ENCODE data around the gene ADGRA3. TPM values are rescaled to one million over a fixed set of nuclear protein-coding genes. Genes with fewer than 3 reads are reported as not detected.

The ADGRA3 gene
- polyA plus RNA-seq, 1 of the 3 experiments (the other 2 are of a cell fraction) = 11.8 TPM

DNA sequence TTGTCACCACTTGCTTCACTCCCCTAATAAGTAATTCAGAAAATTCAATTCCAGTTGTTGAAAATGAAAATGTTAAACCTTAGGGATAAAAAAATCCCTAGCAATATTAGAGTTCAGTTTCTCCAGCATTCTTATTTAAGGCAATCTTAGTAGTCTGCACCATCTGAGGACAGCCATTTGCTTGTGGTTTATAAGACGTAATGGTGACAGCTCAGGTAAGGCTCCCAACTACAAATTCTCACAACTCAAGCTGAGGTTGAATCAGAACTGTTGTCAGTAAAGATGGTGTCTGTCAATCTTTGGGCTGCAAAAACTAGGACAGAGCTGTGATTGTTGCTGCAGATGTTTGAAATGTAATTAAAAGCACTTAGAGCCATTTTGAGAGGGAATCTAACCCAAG lies 16.3 kb upstream of the ADGRA3 start:
- H3K4me1 ChIP-seq (ENCODE audit: control insufficient read depth in 1 of 2, insufficient read depth in 2 of 2, low read depth in 1 of 2, low read length in 1 of 2) = no peaks in the 10 kb centered on the region
- no peak overlapping the region for H2AFZ ChIP-seq (ENCODE audit: low read depth)
- 6% methylated on average over 1 of the region's 1 CpG for WGBS (ENCODE audit: low lambda C conversion rate)
- H3K9me2 ChIP-seq = no peaks in the 10 kb centered on the region
- CTCF ChIA-PET = interaction anchor here (1.0 kb wide), 1 partner anchor 743 kb away, joined by 3 read pairs; no protein-coding TSS in a partner anchor
- no peak for DNase-seq
- no peaks in the 10 kb centered on the region for H4K20me1 ChIP-seq (ENCODE audit: insufficient read depth)
- H3F3A ChIP-seq (replicated peaks; ENCODE audit: insufficient read depth) = no peaks in the 10 kb centered on the region
- no peak overlapping the region for H3K9ac ChIP-seq
- POLR2A ChIA-PET = no interaction called here
- H3K4me2 ChIP-seq = no peak overlapping the region
- no peaks in the 10 kb centered on the region for H3K27me3 ChIP-seq (ENCODE audit: insufficient read depth)
- no peaks in the 10 kb centered on the region for H3K9me3 ChIP-seq
- H3K4me3 ChIP-seq (ENCODE audit: low read depth in 2 of 2, low read length in 1 of 2) = no peak overlapping the region
- TF ChIP-seq, protein P1, sequence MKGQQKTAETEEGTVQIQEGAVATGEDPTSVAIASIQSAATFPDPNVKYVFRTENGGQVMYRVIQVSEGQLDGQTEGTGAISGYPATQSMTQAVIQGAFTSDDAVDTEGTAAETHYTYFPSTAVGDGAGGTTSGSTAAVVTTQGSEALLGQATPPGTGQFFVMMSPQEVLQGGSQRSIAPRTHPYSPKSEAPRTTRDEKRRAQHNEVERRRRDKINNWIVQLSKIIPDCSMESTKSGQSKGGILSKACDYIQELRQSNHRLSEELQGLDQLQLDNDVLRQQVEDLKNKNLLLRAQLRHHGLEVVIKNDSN (IDR thresholded peaks at IDR 0.05; ENCODE audit: borderline replicate concordance, low read depth) = no peak
- no peaks in the 10 kb centered on the region for H3K36me3 ChIP-seq (replicated peaks in 1 of 2; ENCODE audit: control insufficient read depth in 1 of 2, insufficient read depth in 2 of 2, low read length in 1 of 2)
- H3K79me2 ChIP-seq (ENCODE audit: insufficient read depth) = no peaks in the 10 kb centered on the region
- H3K27ac ChIP-seq (ENCODE audit: low read depth in 2 of 2, low read length in 1 of 2) = no peak overlapping the region

DNA sequence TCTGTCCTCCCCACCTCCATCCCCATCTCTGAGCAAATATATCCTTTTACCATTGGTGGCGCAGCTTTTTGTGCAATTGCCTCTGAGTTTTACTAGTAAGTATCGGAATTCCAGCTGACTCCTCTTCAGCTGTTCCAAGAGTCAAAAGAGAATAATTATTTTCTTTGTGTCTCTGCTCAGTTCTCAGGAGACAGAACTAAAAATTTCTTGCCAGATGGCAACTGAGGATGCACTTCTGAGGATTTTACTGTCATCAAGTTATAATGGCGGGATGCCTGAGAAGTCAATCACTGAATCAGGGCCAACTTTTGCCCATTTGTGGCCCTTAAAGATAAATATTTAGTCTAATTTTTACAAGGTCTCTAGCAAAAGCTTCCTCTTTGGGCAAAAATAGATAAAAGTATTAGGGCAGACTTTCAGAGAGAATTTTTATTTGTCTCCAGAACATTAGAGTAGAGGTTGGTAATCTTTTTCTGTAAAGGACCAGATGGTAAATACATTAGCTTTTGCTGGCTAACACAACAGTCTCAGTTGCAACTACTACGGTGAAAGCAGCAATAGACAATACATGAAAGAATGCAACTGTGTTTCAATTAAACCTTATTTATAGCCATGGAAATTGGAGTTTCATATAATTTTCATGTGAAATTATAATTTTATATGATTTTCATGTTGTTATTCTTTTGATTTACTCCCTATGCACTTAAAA lies 15.6 kb upstream of the ADGRA3 start:
- no peak overlapping the region for H3K4me2 ChIP-seq
- TF ChIP-seq GATA2 (CRISPR knock-in tag; IDR thresholded peaks at IDR 0.05) = no peak
- TF ChIP-seq FOXJ3 (CRISPR knock-in tag; IDR thresholded peaks at IDR 0.05) = no peak
- TF ChIP-seq RXRA (IDR thresholded peaks at IDR 0.05; ENCODE audit: borderline replicate concordance, low read depth) = no peak
- no peak for TF ChIP-seq MEF2A (IDR thresholded peaks at IDR 0.05; ENCODE audit: borderline replicate concordance, low read depth)
- TF ChIP-seq EZH2phosphoT487 (IDR thresholded peaks at IDR 0.05; ENCODE audit: borderline replicate concordance, low read depth) = no peak
- TF ChIP-seq FOSL2 (IDR thresholded peaks at IDR 0.05; ENCODE audit: borderline replicate concordance, low read depth) = no peak
- TF ChIP-seq YY1 (IDR thresholded peaks at IDR 0.05; ENCODE audit: low read depth) = no peak
- TF ChIP-seq CHD2 (IDR thresholded peaks at IDR 0.05; ENCODE audit: low read length, partially characterized antibody) = no peak
- TF ChIP-seq MXI1 (IDR thresholded peaks at IDR 0.05; ENCODE audit: low read depth, low read length) = no peak
- no peak for TF ChIP-seq SMC3 (IDR thresholded peaks at IDR 0.05; ENCODE audit: low read depth, low read length)
- no peak for TF ChIP-seq TAF1 (IDR thresholded peaks at IDR 0.05; ENCODE audit: borderline replicate concordance, low read depth, low read length)
- TF ChIP-seq RCOR1 (IDR thresholded peaks at IDR 0.05; ENCODE audit: low read length) = no peak
- no peak for TF ChIP-seq POLR2AphosphoS5 (IDR thresholded peaks at IDR 0.05; ENCODE audit: low read depth, low read length)
- H3F3A ChIP-seq (replicated peaks; ENCODE audit: insufficient read depth) = no peaks in the 10 kb centered on the region
- no peak overlapping the region for H3K9ac ChIP-seq
- ChIA-PET CTCF (interaction anchor here (1.0 kb wide), 1 partner anchor 742 kb away, joined by 3 read pairs; no protein-coding TSS in a partner anchor), POLR2A (no interaction called here)
- no peaks in the 10 kb centered on the region for H3K27me3 ChIP-seq (ENCODE audit: insufficient read depth)
- no peaks in the 10 kb centered on the region for H3K9me3 ChIP-seq
- no peak overlapping the region for H2AFZ ChIP-seq (ENCODE audit: low read depth)
- no peak for DNase-seq
- H3K36me3 ChIP-seq (replicated peaks in 1 of 2; ENCODE audit: control insufficient read depth in 1 of 2, insufficient read depth in 2 of 2, low read length in 1 of 2) = no peaks in the 10 kb centered on the region
- H3K4me3 ChIP-seq (ENCODE audit: low read depth in 2 of 2, low read length in 1 of 2) = no peak overlapping the region
- no peaks in the 10 kb centered on the region for H3K4me1 ChIP-seq (ENCODE audit: control insufficient read depth in 1 of 2, insufficient read depth in 2 of 2, low read depth in 1 of 2, low read length in 1 of 2)
- H4K20me1 ChIP-seq (ENCODE audit: insufficient read depth) = no peaks in the 10 kb centered on the region
- no peak overlapping the region for H3K27ac ChIP-seq (ENCODE audit: low read depth in 2 of 2, low read length in 1 of 2)
- no peaks in the 10 kb centered on the region for H3K79me2 ChIP-seq (ENCODE audit: insufficient read depth)
- 31% methylated on average over 4 of the region's 4 CpGs for WGBS (ENCODE audit: low lambda C conversion rate)
- H3K9me2 ChIP-seq = no peaks in the 10 kb centered on the region
